ENCODE measurements around the gene GRM5. TPM values are rescaled to one million over a fixed set of nuclear protein-coding genes. Genes with fewer than 3 reads are reported as not detected.
"Not testable (repeated sequence)": the region's sequence is repeated elsewhere in the genome, so short reads cannot be mapped to it uniquely, and the experiment has no call there.

Gene GRM5
- total RNA-seq, 1 donor from 2014 or later: not detected

- not testable (repeated sequence) for H3K4me1 Mint-ChIP-seq (ENCODE audit: low read depth, unreplicated experiment); H3K9me3 Mint-ChIP-seq (ENCODE audit: unreplicated experiment); H3K4me3 Mint-ChIP-seq (ENCODE audit: unreplicated experiment); H3K27ac Mint-ChIP-seq (ENCODE audit: unreplicated experiment); DNase-seq; H3K36me3 Mint-ChIP-seq (ENCODE audit: unreplicated experiment)
- peaks cover 19% of the 10 kb centered on the region for H3K27me3 Mint-ChIP-seq (ENCODE audit: unreplicated experiment)
Observed at GRCh38 chr11:89061839-89062238, 3.9 kb downstream of the GRM5 start.

- H3K36me3 Mint-ChIP-seq (ENCODE audit: unreplicated experiment); H3K27me3 Mint-ChIP-seq (ENCODE audit: unreplicated experiment); DNase-seq; H3K4me3 Mint-ChIP-seq (ENCODE audit: unreplicated experiment); H3K9me3 Mint-ChIP-seq (ENCODE audit: unreplicated experiment); H3K4me1 Mint-ChIP-seq (ENCODE audit: low read depth, unreplicated experiment); H3K27ac Mint-ChIP-seq (ENCODE audit: unreplicated experiment): not testable (repeated sequence)
Observed at GRCh38 chr11:89057406-89057805, 8.4 kb downstream of the GRM5 start.

GRCh38 chr11:89052220-89052619, 13.6 kb downstream of the GRM5 start:
- H3K36me3 Mint-ChIP-seq (ENCODE audit: unreplicated experiment): peaks cover 6% of the 10 kb centered on the region
- DNase-seq: no peak
- H3K27ac Mint-ChIP-seq (ENCODE audit: unreplicated experiment): no peak overlapping the region
- no peaks in the 10 kb centered on the region for H3K9me3 Mint-ChIP-seq (ENCODE audit: unreplicated experiment)
- H3K4me1 Mint-ChIP-seq (ENCODE audit: low read depth, unreplicated experiment): no peaks in the 10 kb centered on the region
- H3K27me3 Mint-ChIP-seq (ENCODE audit: unreplicated experiment): no peaks in the 10 kb centered on the region
- no peak overlapping the region for H3K4me3 Mint-ChIP-seq (ENCODE audit: unreplicated experiment)
- no peak for TF ChIP-seq CTCF (IDR thresholded peaks at IDR 0.05; ENCODE audit: partially characterized antibody, unreplicated experiment)

DNA sequence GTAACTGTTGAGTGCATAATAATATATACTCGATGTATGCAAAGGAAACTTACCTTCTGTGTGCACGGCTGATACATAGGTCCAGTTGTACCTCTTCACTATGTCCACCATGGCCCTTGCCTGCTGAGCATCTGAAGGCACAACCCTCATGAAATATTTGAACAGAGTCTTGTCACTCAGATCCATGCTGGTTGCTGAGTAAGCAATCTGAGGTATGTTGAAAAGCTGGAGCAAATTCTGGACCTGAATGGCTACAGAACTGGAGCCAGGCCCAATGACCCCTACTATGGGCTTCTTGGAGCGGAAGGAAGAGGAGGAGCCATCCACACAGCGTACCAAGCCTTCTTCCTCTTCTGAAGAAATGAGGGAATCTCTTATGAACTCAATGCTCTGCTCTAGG, 18.6 kb downstream of the GRM5 start:
- H3K36me3 Mint-ChIP-seq (ENCODE audit: unreplicated experiment); H3K4me1 Mint-ChIP-seq (ENCODE audit: low read depth, unreplicated experiment); H3K4me3 Mint-ChIP-seq (ENCODE audit: unreplicated experiment): not testable (repeated sequence)

DNA sequence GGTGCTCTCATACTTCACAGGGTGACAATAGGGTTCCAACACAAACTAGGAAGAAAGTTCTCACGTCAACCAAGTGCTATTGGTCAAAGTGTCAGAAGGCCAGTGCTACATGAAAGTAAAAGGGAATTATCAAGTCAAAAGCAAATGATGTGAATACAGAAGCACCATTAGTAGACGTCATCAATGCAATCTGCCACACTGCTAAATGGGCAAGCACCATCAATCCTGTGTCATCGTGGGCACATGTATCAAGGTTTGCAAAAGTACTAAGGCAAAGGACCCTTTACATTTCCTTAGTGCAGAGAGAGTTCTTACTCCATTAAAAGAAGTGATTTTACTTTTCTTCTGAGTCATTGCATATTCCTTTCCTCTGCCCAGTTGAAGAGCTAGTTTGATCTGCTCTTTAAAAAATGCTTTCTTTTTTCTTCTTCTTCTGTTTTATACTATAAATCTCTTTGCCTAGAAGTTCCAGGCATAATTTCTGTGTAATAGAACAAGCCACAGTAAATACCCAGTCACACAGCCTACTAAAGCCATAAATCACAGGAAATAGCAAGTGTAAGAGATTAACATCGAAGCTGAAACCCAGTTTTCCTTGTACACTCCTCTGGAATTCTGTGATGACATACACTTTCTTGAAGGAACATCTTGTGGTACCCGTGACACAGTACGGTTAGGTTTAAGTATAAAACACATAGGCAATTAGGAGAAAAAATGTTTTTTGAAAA, 21.8 kb downstream of the GRM5 start:
- H3K27ac Mint-ChIP-seq (ENCODE audit: unreplicated experiment); DNase-seq; H3K4me3 Mint-ChIP-seq (ENCODE audit: unreplicated experiment); H3K27me3 Mint-ChIP-seq (ENCODE audit: unreplicated experiment); H3K36me3 Mint-ChIP-seq (ENCODE audit: unreplicated experiment); H3K4me1 Mint-ChIP-seq (ENCODE audit: low read depth, unreplicated experiment); H3K9me3 Mint-ChIP-seq (ENCODE audit: unreplicated experiment): not testable (repeated sequence)

More for the DNA sequence above, 18.6 kb downstream of the GRM5 start:
- not testable (repeated sequence) for DNase-seq; H3K27ac Mint-ChIP-seq (ENCODE audit: unreplicated experiment); H3K27me3 Mint-ChIP-seq (ENCODE audit: unreplicated experiment); H3K9me3 Mint-ChIP-seq (ENCODE audit: unreplicated experiment)

- not testable (repeated sequence) for DNase-seq; H3K4me3 Mint-ChIP-seq (ENCODE audit: unreplicated experiment); H3K36me3 Mint-ChIP-seq (ENCODE audit: unreplicated experiment); H3K27ac Mint-ChIP-seq (ENCODE audit: unreplicated experiment); H3K4me1 Mint-ChIP-seq (ENCODE audit: low read depth, unreplicated experiment); H3K27me3 Mint-ChIP-seq (ENCODE audit: unreplicated experiment); H3K9me3 Mint-ChIP-seq (ENCODE audit: unreplicated experiment)
Observed at GRCh38 chr11:89029671-89030070, 36.1 kb downstream of the GRM5 start.

GRCh38 chr11:89021339-89021738, 44.4 kb downstream of the GRM5 start:
- Mint-ChIP-seq H3K27ac (ENCODE audit: unreplicated experiment) (no peak overlapping the region), H3K4me3 (ENCODE audit: unreplicated experiment) (no peak overlapping the region), H3K9me3 (ENCODE audit: unreplicated experiment) (peaks cover 4% of the 10 kb centered on the region), H3K36me3 (ENCODE audit: unreplicated experiment) (no peaks in the 10 kb centered on the region), H3K4me1 (ENCODE audit: low read depth, unreplicated experiment) (no peaks in the 10 kb centered on the region), H3K27me3 (ENCODE audit: unreplicated experiment) (no peaks in the 10 kb centered on the region)
- no peak for TF ChIP-seq CTCF (IDR thresholded peaks at IDR 0.05; ENCODE audit: partially characterized antibody, unreplicated experiment)
- DNase-seq: no peak

DNA sequence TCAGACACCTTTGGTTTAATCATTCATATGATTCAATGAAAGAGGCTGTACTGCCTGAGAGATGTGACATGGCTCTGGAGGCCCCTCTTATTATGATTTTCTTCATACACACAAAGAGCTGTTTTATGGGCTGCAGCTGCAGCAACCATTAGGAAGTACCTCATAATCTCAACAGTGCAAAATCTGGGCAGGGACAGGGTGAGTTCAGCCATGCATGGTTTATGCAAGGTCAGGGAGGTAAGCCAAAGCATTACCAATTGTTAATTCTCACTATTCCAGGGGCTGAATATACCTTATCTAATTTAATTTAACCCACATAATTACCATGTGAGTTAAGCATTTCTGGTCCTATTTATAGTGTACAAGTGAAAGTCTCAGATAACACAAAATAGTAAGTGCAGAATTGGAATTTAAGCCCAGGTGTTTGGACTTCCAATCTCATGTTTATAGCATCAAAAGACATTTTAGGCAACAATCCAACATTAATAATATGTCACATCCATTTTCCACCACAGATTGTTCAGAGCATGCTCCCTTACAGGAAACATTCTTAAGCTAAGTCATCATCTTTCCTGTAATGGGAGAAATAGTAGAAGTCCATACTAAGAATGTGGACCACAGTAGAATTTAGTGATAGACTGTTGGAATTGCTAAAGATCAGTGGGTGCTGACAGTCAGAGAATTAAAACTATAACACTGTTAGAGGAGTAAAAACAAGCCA, 45.8 kb downstream of the GRM5 start:
- H3K27ac Mint-ChIP-seq (ENCODE audit: unreplicated experiment); H3K9me3 Mint-ChIP-seq (ENCODE audit: unreplicated experiment); H3K4me1 Mint-ChIP-seq (ENCODE audit: low read depth, unreplicated experiment); H3K36me3 Mint-ChIP-seq (ENCODE audit: unreplicated experiment); H3K4me3 Mint-ChIP-seq (ENCODE audit: unreplicated experiment); DNase-seq; H3K27me3 Mint-ChIP-seq (ENCODE audit: unreplicated experiment): not testable (repeated sequence)

Data from glutamatergic neuron (in vitro differentiated cells).